Measurements from ENCODE around the gene SPATS2L.

SPATS2L gene

DNA sequence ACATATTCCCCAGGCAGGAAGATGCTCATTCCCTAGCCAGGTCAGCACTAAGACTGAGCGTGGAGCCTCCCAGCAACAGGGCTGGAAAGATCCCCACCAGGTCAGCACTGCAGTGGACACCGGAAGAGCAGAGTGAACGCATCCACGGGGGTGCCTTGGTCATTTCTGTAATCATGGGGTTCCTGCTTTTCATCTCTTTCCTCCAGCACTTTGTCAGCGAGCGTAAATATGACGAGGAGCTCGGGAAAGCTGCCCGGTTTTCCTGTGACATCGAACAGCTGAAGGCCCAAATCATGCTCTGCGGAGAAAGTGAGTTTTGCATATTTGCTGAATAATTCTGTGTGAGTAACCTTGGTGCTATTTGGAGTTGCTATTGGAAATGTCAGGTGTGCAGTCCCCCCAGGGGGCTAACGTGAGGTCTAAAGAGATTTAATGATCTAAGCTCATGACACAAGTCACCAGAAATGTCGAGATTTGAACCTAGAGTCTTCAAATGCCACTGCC is 163.3 kb downstream of the SPATS2L start:
- H3K27me3 ChIP-seq (ENCODE audit: control insufficient read depth in 1 of 2, insufficient read depth in 2 of 2, low read length in 2 of 2) = no peaks in the 10 kb centered on the region
- H3K4me1 ChIP-seq (ENCODE audit: control insufficient read depth, insufficient read depth, low read length) = peaks cover 15% of the 10 kb centered on the region
- H3K36me3 ChIP-seq (ENCODE audit: control insufficient read depth in 2 of 2, insufficient read depth in 2 of 2, low read length in 2 of 2) = peaks cover 29 to 36% of the 10 kb centered on the region in 2 donors
- H3K4me3 ChIP-seq (ENCODE audit: low read length in 2 of 2) = no peak overlapping the region
- peak overlapping the region in 1 of 2 donors; percentile 6 for H3K9ac ChIP-seq (ENCODE audit: low read length in 2 of 2)
- H3K9me3 ChIP-seq (ENCODE audit: control insufficient read depth in 2 of 2, low read length in 2 of 2) = no peaks in the 10 kb centered on the region
- peak overlapping the region; percentile 63 for H3K27ac ChIP-seq (ENCODE audit: low read length)

GRCh38 chr2:200470230-200470629 is 163.7 kb downstream of the SPATS2L start:
- Histone ChIP-seq H3K9me3 (ENCODE audit: control insufficient read depth in 2 of 2, low read length in 2 of 2) (no peaks in the 10 kb centered on the region), H3K9ac (ENCODE audit: low read length in 2 of 2) (no peak overlapping the region), H3K27ac (ENCODE audit: low read length) (peak overlapping the region; percentile 63), H3K4me1 (ENCODE audit: control insufficient read depth, insufficient read depth, low read length) (peaks cover 15% of the 10 kb centered on the region), H3K4me3 (ENCODE audit: low read length in 2 of 2) (peak overlapping the region in 1 of 2 donors; percentile 8), H3K36me3 (ENCODE audit: control insufficient read depth in 2 of 2, insufficient read depth in 2 of 2, low read length in 2 of 2) (peaks cover 33 to 41% of the 10 kb centered on the region in 2 donors), H3K27me3 (ENCODE audit: control insufficient read depth in 1 of 2, insufficient read depth in 2 of 2, low read length in 2 of 2) (no peaks in the 10 kb centered on the region)

DNA sequence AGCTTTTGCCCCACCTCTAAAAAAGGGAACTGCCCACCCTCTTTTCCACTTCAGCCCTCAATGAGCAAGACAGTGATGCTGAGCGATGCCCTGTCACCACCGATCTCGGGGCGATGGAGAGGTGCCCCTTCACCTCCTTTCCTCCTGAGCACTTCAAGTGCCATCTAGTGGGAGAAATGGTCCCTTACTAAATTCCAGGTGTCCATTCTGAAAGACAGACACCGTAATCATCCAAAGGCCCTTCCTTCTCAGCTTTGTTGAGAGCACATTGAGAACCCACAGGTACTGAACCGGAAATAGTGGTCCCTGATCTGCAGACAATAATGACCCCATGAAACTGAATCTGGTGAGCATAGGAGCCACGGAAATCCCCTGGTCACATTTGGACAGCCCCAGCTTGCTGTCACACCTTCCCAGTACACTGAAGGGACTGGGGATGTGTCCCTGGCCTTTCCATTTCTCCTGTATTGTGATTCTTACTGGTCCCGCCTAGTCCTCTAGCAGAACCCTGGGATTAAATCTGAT is 164.9 kb downstream of the SPATS2L start:
- Histone ChIP-seq H3K27ac (ENCODE audit: low read length) (no peak overlapping the region), H3K36me3 (ENCODE audit: control insufficient read depth in 2 of 2, insufficient read depth in 2 of 2, low read length in 2 of 2) (peaks cover 33 to 42% of the 10 kb centered on the region in 2 donors), H3K4me1 (ENCODE audit: control insufficient read depth, insufficient read depth, low read length) (peaks cover 15% of the 10 kb centered on the region), H3K27me3 (ENCODE audit: control insufficient read depth in 1 of 2, insufficient read depth in 2 of 2, low read length in 2 of 2) (no peaks in the 10 kb centered on the region), H3K4me3 (ENCODE audit: low read length in 2 of 2) (no peak overlapping the region), H3K9me3 (ENCODE audit: control insufficient read depth in 2 of 2, low read length in 2 of 2) (no peaks in the 10 kb centered on the region), H3K9ac (ENCODE audit: low read length in 2 of 2) (no peak overlapping the region)

GRCh38 chr2:200471928-200472645 is 165.6 kb downstream of the SPATS2L start:
- Histone ChIP-seq H3K36me3 (ENCODE audit: control insufficient read depth in 2 of 2, insufficient read depth in 2 of 2, low read length in 2 of 2) (peaks cover 33 to 45% of the 10 kb centered on the region in 2 donors), H3K9me3 (ENCODE audit: control insufficient read depth in 2 of 2, low read length in 2 of 2) (no peaks in the 10 kb centered on the region), H3K4me1 (ENCODE audit: control insufficient read depth, insufficient read depth, low read length) (peaks cover 15% of the 10 kb centered on the region), H3K4me3 (ENCODE audit: low read length in 2 of 2) (no peak overlapping the region), H3K27me3 (ENCODE audit: control insufficient read depth in 1 of 2, insufficient read depth in 2 of 2, low read length in 2 of 2) (no peaks in the 10 kb centered on the region), H3K9ac (ENCODE audit: low read length in 2 of 2) (no peak overlapping the region), H3K27ac (ENCODE audit: low read length) (no peak overlapping the region)

DNA sequence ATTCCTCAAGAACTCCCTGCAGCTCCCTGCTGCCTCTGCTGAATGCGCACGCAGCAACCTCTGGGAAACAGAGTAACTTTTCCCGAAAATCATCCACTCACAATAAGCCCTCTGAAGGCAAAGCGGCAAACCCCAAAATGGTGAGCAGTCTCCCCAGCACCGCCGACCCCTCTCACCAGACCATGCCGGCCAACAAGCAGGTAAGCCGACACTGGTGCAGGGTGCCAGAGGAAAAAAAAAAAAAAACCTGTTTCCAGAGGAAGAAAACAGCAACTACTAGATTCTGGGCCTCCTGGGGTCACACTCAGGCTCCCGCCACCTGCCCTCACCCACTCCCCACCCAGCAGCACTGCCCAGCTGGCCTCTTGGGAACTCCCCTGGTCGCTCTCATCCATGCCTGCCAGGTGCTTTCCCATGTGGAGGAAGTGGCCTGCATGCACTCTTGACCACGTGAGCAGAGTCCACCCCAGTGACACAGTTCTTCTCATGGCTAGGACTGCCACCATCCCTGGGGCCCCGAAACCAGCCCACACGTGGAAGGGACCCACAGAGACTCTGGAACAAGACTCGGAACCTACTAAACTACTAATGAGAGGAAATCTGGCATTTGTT is 166.5 kb downstream of the SPATS2L start:
- H3K27me3 ChIP-seq (ENCODE audit: control insufficient read depth in 1 of 2, insufficient read depth in 2 of 2, low read length in 2 of 2) = no peaks in the 10 kb centered on the region
- no peak overlapping the region for H3K9ac ChIP-seq (ENCODE audit: low read length in 2 of 2)
- peaks cover 15% of the 10 kb centered on the region for H3K4me1 ChIP-seq (ENCODE audit: control insufficient read depth, insufficient read depth, low read length)
- no peak overlapping the region for H3K27ac ChIP-seq (ENCODE audit: low read length)
- H3K36me3 ChIP-seq (ENCODE audit: control insufficient read depth in 2 of 2, insufficient read depth in 2 of 2, low read length in 2 of 2) = peaks cover 24 to 40% of the 10 kb centered on the region in 2 donors
- H3K9me3 ChIP-seq (ENCODE audit: control insufficient read depth in 2 of 2, low read length in 2 of 2) = no peaks in the 10 kb centered on the region
- H3K4me3 ChIP-seq (ENCODE audit: low read length in 2 of 2) = no peak overlapping the region

DNA sequence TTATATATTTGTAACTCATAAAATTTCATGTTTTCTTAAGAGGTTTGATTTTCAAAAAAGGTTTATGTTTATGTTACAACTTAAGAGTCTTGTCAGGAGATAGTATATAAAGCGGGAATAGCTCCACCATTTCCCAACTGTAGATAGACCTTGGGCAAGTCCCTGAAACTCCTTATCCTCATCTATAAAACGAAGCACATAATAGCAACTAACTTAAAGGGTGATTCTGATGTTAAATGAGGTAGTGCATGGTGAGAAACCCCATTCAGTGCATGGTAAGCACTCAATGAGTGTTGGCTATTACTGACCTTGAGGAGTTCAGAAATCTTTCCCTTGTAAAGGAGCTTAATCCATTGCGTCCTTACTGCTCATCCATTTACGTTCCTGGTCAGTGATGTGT is 169.3 kb downstream of the SPATS2L start:
- Histone ChIP-seq H3K9me3 (ENCODE audit: control insufficient read depth in 2 of 2, low read length in 2 of 2) (no peaks in the 10 kb centered on the region), H3K4me3 (ENCODE audit: low read length in 2 of 2) (no peak overlapping the region), H3K36me3 (ENCODE audit: control insufficient read depth in 2 of 2, insufficient read depth in 2 of 2, low read length in 2 of 2) (peaks cover 17 to 31% of the 10 kb centered on the region in 2 donors), H3K4me1 (ENCODE audit: control insufficient read depth, insufficient read depth, low read length) (peaks cover 8% of the 10 kb centered on the region), H3K27me3 (ENCODE audit: control insufficient read depth in 1 of 2, insufficient read depth in 2 of 2, low read length in 2 of 2) (no peaks in the 10 kb centered on the region), H3K9ac (ENCODE audit: low read length in 2 of 2) (no peak overlapping the region), H3K27ac (ENCODE audit: low read length) (no peak overlapping the region)

DNA sequence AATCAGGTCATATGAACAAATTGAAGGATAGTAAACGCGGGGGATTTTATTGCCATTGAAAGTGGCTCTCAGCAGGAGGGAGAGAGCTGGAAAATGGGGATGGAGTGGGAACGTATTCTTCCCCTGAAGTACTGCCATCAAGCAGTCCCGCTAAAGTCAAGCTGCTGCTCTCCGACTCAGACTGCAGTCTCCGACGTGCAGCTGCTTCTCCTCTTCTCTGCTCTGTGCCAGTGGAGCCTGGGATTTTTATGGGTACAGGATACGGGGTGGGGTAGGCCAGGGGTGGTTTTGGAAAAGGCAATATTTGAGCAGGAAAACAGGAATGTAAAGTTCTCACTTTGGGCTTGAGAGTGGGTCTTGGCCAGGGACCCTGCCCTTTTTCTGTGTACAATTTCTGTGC is 170.3 kb downstream of the SPATS2L start:
- no peak overlapping the region for H3K27ac ChIP-seq (ENCODE audit: low read length)
- no peak overlapping the region for H3K4me3 ChIP-seq (ENCODE audit: low read length in 2 of 2)
- peaks cover 13% of the 10 kb centered on the region for H3K4me1 ChIP-seq (ENCODE audit: control insufficient read depth, insufficient read depth, low read length)
- H3K9ac ChIP-seq (ENCODE audit: low read length in 2 of 2) = no peak overlapping the region
- no peaks in the 10 kb centered on the region for H3K9me3 ChIP-seq (ENCODE audit: control insufficient read depth in 2 of 2, low read length in 2 of 2)
- no peaks in the 10 kb centered on the region for H3K27me3 ChIP-seq (ENCODE audit: control insufficient read depth in 1 of 2, insufficient read depth in 2 of 2, low read length in 2 of 2)
- peaks cover 16 to 28% of the 10 kb centered on the region in 2 donors for H3K36me3 ChIP-seq (ENCODE audit: control insufficient read depth in 2 of 2, insufficient read depth in 2 of 2, low read length in 2 of 2)

- Histone ChIP-seq H3K36me3 (ENCODE audit: control insufficient read depth in 2 of 2, insufficient read depth in 2 of 2, low read length in 2 of 2) (peaks cover 10 to 26% of the 10 kb centered on the region in 2 donors), H3K4me3 (ENCODE audit: low read length in 2 of 2) (peak overlapping the region in 1 of 2 donors; percentile 29), H3K4me1 (ENCODE audit: control insufficient read depth, insufficient read depth, low read length) (peaks cover 13% of the 10 kb centered on the region), H3K9ac (ENCODE audit: low read length in 2 of 2) (no peak overlapping the region), H3K27ac (ENCODE audit: low read length) (no peak overlapping the region), H3K9me3 (ENCODE audit: control insufficient read depth in 2 of 2, low read length in 2 of 2) (no peaks in the 10 kb centered on the region), H3K27me3 (ENCODE audit: control insufficient read depth in 1 of 2, insufficient read depth in 2 of 2, low read length in 2 of 2) (no peaks in the 10 kb centered on the region)
Observed at GRCh38 chr2:200477667-200478131, 171.2 kb downstream of the SPATS2L start.

DNA sequence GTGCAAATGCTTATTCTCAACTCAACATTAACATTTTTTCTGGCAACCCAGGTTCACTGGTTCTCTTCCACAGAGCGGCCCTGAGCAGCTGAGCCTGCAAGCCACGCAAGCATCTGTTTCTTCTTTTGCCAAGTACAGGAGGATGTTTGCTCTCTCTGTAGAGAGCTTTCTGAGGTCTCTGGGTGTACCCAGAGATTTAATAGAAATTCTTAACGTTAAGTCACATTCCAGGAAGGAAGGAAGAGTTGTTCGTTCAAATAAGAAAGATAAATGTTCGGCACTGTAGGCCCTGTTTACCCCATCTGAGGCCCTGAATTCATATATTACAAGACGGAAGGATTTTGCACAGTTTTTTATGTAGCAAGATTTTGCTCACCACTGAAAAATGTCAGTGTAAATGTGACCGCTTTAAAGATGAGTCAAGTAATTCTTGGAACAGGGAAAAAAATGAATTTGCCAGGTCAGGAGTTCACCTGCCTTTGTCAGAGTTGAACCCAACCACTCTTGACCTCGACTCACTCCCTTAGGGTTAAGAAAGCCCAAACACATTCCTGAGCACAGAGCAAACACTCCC is 173.3 kb downstream of the SPATS2L start:
- Histone ChIP-seq H3K36me3 (ENCODE audit: control insufficient read depth in 2 of 2, insufficient read depth in 2 of 2, low read length in 2 of 2) (peaks cover 4 to 16% of the 10 kb centered on the region in 2 donors), H3K4me3 (ENCODE audit: low read length in 2 of 2) (no peak overlapping the region), H3K27ac (ENCODE audit: low read length) (peak overlapping the region; percentile 50), H3K9me3 (ENCODE audit: control insufficient read depth in 2 of 2, low read length in 2 of 2) (no peaks in the 10 kb centered on the region), H3K27me3 (ENCODE audit: control insufficient read depth in 1 of 2, insufficient read depth in 2 of 2, low read length in 2 of 2) (no peaks in the 10 kb centered on the region), H3K4me1 (ENCODE audit: control insufficient read depth, insufficient read depth, low read length) (peaks cover 13% of the 10 kb centered on the region), H3K9ac (ENCODE audit: low read length in 2 of 2) (no peak overlapping the region)

- no peaks in the 10 kb centered on the region for H3K9me3 ChIP-seq (ENCODE audit: control insufficient read depth in 2 of 2, low read length in 2 of 2)
- no peak overlapping the region for H3K4me3 ChIP-seq (ENCODE audit: low read length in 2 of 2)
- no peak overlapping the region for H3K27ac ChIP-seq (ENCODE audit: low read length)
- H3K9ac ChIP-seq (ENCODE audit: low read length in 2 of 2) = no peak overlapping the region
- H3K36me3 ChIP-seq (ENCODE audit: control insufficient read depth in 2 of 2, insufficient read depth in 2 of 2, low read length in 2 of 2) = peaks cover 0 to 3% of the 10 kb centered on the region in 2 donors
- H3K4me1 ChIP-seq (ENCODE audit: control insufficient read depth, insufficient read depth, low read length) = peaks cover 13% of the 10 kb centered on the region
- no peaks in the 10 kb centered on the region for H3K27me3 ChIP-seq (ENCODE audit: control insufficient read depth in 1 of 2, insufficient read depth in 2 of 2, low read length in 2 of 2)
Observed at GRCh38 chr2:200482194-200482593, 175.7 kb downstream of the SPATS2L start.

All from stomach smooth muscle (tissue), 2 donors.